Adrenal gland (tissue), 12 donors: Measurements from ENCODE around the gene TMEM51. TPM values are rescaled to one million over a fixed set of nuclear protein-coding genes. Genes with fewer than 3 reads are reported as not detected.

ENCODE experiments used
- DNase-seq, 7 donors: peaks; one replicate each; pipeline ENCODE4 v3.0.0-alpha.2; 2019 to 2020
- H3K27ac ChIP-seq, 5 donors: fragments of 200-600 bp; sonication (generic) in 4 of 5; 1 replicate in 3 of 5; 2 replicates in 2 of 5; pipeline versions ENCODE4 v1.5.1 to v1.8.0; 2016 to 2020; ENCODE audit warnings: mild to moderate bottlenecking in 1 of 5
- H3K27me3 ChIP-seq: fragments of 200-600 bp; 2 replicates; pipeline ENCODE4 v1.8.0; 2021
- H3K36me3 ChIP-seq, 2 donors: fragments of 200-600 bp; replicated peaks in 1 of 2; 1 replicate in 1 of 2; 2 replicates in 1 of 2; pipeline versions ENCODE4 v1.5.1 to v1.8.0; 2018 to 2022
- H3K4me1 ChIP-seq, 2 donors: fragments of 200-600 bp; replicated peaks in 1 of 2; 1 replicate in 1 of 2; 2 replicates in 1 of 2; pipeline versions ENCODE4 v1.5.1 to v1.8.0; 2018 to 2021
- H3K4me3 ChIP-seq, 4 donors: fragments of 200-600 bp; sonication (generic) in 3 of 4; one replicate each; pipeline ENCODE4 v1.5.1; 2016 to 2018
- H3K9me3 ChIP-seq, 3 donors: fragments of 200-600 bp; sonication (generic) in 1 of 3; replicated peaks in 1 of 3; 1 replicate in 2 of 3; 2 replicates in 1 of 3; pipeline versions ENCODE4 v1.5.1 to v1.8.0; 2016 to 2021
- CTCF ChIP-seq, 6 experiments: fragments of 450-650 bp in 4 of 6; fragments of 200-600 bp in 2 of 6; sonication (generic) in 1 of 6; IDR thresholded peaks; 1 replicate in 5 of 6; 2 replicates in 1 of 6; pipeline versions ENCODE4 v1.5.1 to v1.8.0; 2016 to 2021; ENCODE audit warnings: antibody characterized with exemption in 6 of 6, mild to moderate bottlenecking in 2 of 6, moderate library complexity in 1 of 6
- POLR2A ChIP-seq, 2 donors: fragments of 450-650 bp; IDR thresholded peaks; one replicate each; pipeline ENCODE4 v1.6.1; 2017; ENCODE audit warnings: antibody characterized with exemption in 2 of 2, mild to moderate bottlenecking in 2 of 2, moderate library complexity in 1 of 2
- WGBS, 4 donors: extraction: QIAGEN DNeasy Blood & Tissue Kit in 2 of 4; methylation state at CpG; one replicate each; pipeline versions ENCODE4 v1.1.5 to v1.1.7; 2013 to 2017; 5-methylcytosine and 5-hydroxymethylcytosine counted together
- intact Hi-C, 2 donors: fragments of 100-400 bp; cut with DNase I; formaldehyde crosslinking; loops; one replicate each; pipeline versions ENCODE4 v1.14.1 to v1.15.0; 2022 to 2023
- polyA plus RNA-seq, 3 donors: library from polyadenylated mRNA; stranded (reverse); fragments of 200-250 nt in 2 of 3; fragments of 350-450 nt in 1 of 3; fragmentation: Illumina TruSeq in 1 of 3; extraction: RNeasy Lipid Tissue Mini Kit (QIAGEN cat#74804) in 1 of 3; gene quantifications; one replicate each; pipeline ENCODE4 v1.2.3, GENCODE V29; 2013 to 2014
- total RNA-seq, 9 donors: library from RNA; depleted of rRNA in 4 of 9; stranded (reverse); fragments of >200 nt in 4 of 9; fragments of 120-200 nt in 1 of 9; fragmentation: NEBNext Ultra II Directional in 1 of 9; extraction: Animal tissue kit (Norgen Biotek cat#: 25700) in 1 of 9; gene quantifications; one replicate each; pipeline versions ENCODE4 v1.1.0 to v1.2.4, GENCODE V29; 2013 to 2023
- donor health status: healthy with polysubstance abuse.
- donor health status: Bipolar disorder and iron deficiency.
- donor health status: DM: yes; HTN: yes; CAD: no.
- donor health status: DM: no; HTN: no; CAD: no.
- donor health status: DM: no; HTN: no; CAD: no.
- donor health status: DM: yes; HTN: yes; CAD: no.

The TMEM51 gene
- total and polyA plus RNA-seq, 12 donors, result 4.0 to 46.5 (median 31.0) TPM

DNA sequence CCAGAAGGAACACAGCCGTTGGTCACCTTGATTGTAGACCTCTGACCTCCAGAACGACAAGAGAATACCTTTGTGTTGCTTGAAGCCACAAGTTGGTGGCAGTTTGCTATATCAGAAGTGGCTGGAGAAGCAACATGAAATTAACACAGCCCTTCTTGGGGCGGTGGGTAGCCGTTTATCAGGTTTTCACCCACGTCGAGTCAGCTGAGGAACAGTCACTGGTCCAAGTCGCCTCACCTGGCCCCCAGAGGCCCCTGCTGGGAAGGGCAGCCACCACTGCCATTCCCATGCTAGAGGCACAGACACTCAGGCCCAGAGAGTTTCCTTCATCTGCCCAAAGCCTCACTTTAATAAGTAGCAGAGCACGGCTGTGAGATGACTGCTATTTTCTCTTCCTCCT lies 37.7 kb downstream of the TMEM51 start:
- Histone ChIP-seq H3K27ac (peak overlapping the region in 1 of 5 donors; percentile 86), H3K27me3 (no peaks in the 10 kb centered on the region), H3K9me3 (no peaks in the 10 kb centered on the region), H3K4me1 (peaks cover 19 to 55% of the 10 kb centered on the region in 2 donors), H3K36me3 (no peaks in the 10 kb centered on the region), H3K4me3 (no peak overlapping the region)
- no peak for DNase-seq
- no peak for TF ChIP-seq CTCF (IDR thresholded peaks at IDR 0.05)
- TF ChIP-seq POLR2A (IDR thresholded peaks at IDR 0.05), result no peak
- WGBS, 4 donors, result 86 to 91% (median 90%) methylated on average over 1 to 8 of the region's 8 CpGs
- intact Hi-C loops, result no loop called here

- no peak for DNase-seq
- intact Hi-C loops, result no loop called here
- no peaks in the 10 kb centered on the region for H3K27me3 ChIP-seq
- WGBS, 4 donors, result 77 to 87% (median 79%) methylated on average over 13 of the region's 13 CpGs
- H3K9me3 ChIP-seq, result no peaks in the 10 kb centered on the region
- peak overlapping the region in 1 of 5 donors; percentile 86 for H3K27ac ChIP-seq
- TF ChIP-seq POLR2A (IDR thresholded peaks at IDR 0.05) (no peak), CTCF (IDR thresholded peaks at IDR 0.05) (no peak)
- H3K4me1 ChIP-seq, result peaks cover 19 to 55% of the 10 kb centered on the region in 2 donors
- H3K4me3 ChIP-seq, result no peak overlapping the region
- H3K36me3 ChIP-seq, result no peaks in the 10 kb centered on the region
Observed at GRCh38 chr1:15191770-15192169, 38.2 kb downstream of the TMEM51 start.

DNA sequence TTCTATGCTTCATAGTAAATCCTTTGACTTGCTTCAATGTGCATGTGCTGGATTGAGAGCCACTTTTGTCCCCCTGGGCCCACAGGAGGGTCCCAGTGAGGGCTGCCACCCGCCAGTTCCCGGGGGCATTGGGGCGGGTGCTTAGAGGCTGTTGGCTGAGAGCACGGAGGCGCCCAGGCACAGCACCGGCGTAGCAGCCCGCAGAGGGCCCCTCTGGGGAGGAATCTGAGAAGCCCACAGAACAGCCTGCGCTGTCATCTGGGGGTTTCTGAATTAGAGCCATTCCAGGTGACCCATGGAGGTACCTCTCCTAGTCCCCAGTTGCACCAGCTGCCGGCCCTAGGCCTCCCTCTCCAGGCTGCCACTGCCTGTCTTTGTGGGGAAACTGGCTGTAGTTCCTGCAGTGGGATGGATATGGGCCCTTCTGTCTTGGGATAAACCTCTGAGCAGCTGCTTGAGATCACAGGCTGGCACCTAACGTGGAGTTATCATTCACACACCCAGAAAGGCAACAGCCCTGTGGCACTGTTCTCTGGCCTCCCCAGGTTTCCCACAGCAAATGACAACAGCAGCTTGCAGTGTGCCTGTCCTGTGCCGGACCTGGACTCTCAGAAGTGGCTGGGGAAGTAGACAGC lies 39.5 kb downstream of the TMEM51 start:
- Histone ChIP-seq H3K9me3 (no peaks in the 10 kb centered on the region), H3K27me3 (no peaks in the 10 kb centered on the region), H3K4me3 (no peak overlapping the region), H3K36me3 (no peaks in the 10 kb centered on the region), H3K4me1 (peaks cover 6 to 47% of the 10 kb centered on the region in 2 donors), H3K27ac (no peak overlapping the region)
- 78 to 90% (median 87%) methylated on average over 4 to 12 of the region's 12 CpGs for WGBS, 4 donors
- TF ChIP-seq POLR2A (IDR thresholded peaks at IDR 0.05), result no peak
- no peak for TF ChIP-seq CTCF (IDR thresholded peaks at IDR 0.05)
- intact Hi-C loops, result no loop called here
- peak in 1 of 7 donors; percentile 7 for DNase-seq

DNA sequence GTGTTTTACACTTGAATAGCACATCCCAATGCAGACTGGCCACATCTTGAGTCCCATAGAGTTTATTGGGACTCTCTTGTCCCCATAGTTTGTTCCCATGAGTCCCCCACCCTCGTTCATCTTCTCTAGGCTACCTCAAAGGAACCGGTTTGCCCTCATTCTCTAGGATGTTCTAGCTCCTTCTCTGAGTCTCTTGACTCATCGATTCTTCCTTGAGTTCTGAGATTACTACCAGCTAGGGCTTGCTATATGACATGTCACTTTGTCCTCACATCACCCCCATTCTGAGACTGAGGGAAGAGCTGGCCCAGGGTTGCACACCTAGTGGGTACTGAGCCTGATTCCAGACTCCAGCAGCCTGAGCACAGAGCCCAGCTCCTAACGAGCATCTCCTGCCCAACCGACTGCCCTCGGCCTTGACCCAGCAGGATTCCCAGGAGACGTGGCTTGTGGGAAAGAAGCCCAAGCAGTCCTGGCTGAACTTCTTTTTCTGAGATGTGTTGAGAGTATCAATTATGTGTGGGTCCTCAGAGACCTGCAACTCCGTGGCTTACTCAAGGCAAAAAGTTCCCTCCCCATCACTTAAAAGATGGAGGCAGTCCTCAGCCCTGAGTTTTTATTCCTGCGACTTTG lies 42.0 kb downstream of the TMEM51 start:
- TF ChIP-seq POLR2A (IDR thresholded peaks at IDR 0.05) (no peak), CTCF (IDR thresholded peaks at IDR 0.05) (no peak)
- Histone ChIP-seq H3K4me3 (no peak overlapping the region), H3K27ac (peak overlapping the region in 1 of 5 donors; percentile 10), H3K4me1 (peaks cover 5 to 32% of the 10 kb centered on the region in 2 donors), H3K36me3 (no peaks in the 10 kb centered on the region), H3K27me3 (no peaks in the 10 kb centered on the region), H3K9me3 (no peaks in the 10 kb centered on the region)
- peak in 1 of 7 donors; percentile 21 for DNase-seq
- WGBS, 4 donors, result 58 to 78% (median 60%) methylated on average over 6 to 9 of the region's 9 CpGs
- intact Hi-C loops, result loop anchor here in 1 of 2 donors (5.0 kb wide), 1 partner anchor 38 kb away; no protein-coding TSS in a partner anchor
